ENCODE data around the gene GALNTL6. TPM values are rescaled to one million over a fixed set of nuclear protein-coding genes. Genes with fewer than 3 reads are reported as not detected.

GALNTL6 gene
- total and polyA plus RNA-seq, 9 of the 15 experiments (the other 6 are each of a cell fraction or from before 2014, with no cell fraction given): 0.18 to 0.50 (median 0.29) TPM

DNA sequence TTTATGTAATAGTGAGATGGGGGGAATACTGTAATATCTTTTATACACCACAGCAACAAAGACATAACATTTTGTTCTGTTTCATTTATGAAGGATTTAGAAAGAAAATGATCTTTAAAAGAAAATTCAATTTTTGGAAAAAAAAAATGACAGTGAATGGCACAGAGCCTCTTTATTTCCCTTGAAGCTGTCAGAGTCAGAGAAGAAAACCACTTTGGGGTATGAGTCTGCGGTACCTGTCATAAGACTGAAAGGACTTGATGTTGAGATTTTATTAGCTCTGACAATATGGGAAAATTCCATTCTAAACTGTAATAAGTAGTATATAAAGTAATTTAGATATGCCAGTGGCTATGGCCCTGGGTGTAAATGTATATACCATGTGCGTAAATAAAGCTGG, 134.8 kb downstream of the GALNTL6 start:
- POLR2A ChIA-PET: no interaction called here
- Histone ChIP-seq H3K79me2 (ENCODE audit: control insufficient read depth, insufficient read depth, low read length) (no peaks in the 10 kb centered on the region), H3K9me1 (ENCODE audit: control insufficient read depth, insufficient read depth, low read length) (no peaks in the 10 kb centered on the region), H3K27me3 (ENCODE audit: control insufficient read depth in 2 of 2, insufficient read depth in 2 of 2, low read length in 2 of 2) (no peaks in the 10 kb centered on the region), H3K4me3 (no peak overlapping the region), H3K9ac (ENCODE audit: insufficient read depth in 1 of 2, low read depth in 2 of 2, low read length in 2 of 2) (no peak overlapping the region), H2AFZ (ENCODE audit: low read depth, low read length) (no peak overlapping the region), H3K27ac (ENCODE audit: extremely low read depth, low read depth, low read length) (no peak overlapping the region), H3K4me1 (replicated peaks in 1 of 2; ENCODE audit: control insufficient read depth in 2 of 2, insufficient read depth in 2 of 2, low read length in 2 of 2) (no peaks in the 10 kb centered on the region), H3K4me2 (ENCODE audit: insufficient read depth, low read length) (no peak overlapping the region), H3K9me3 (replicated peaks; ENCODE audit: control insufficient read depth, insufficient read depth, low read depth, low read length) (no peaks in the 10 kb centered on the region), H4K20me1 (replicated peaks; ENCODE audit: control insufficient read depth, insufficient read depth, low read length) (no peaks in the 10 kb centered on the region), H3K36me3 (ENCODE audit: control insufficient read depth, insufficient read depth, low read length) (no peaks in the 10 kb centered on the region)
- 0% methylated on average over 2 of the region's 2 CpGs for WGBS (ENCODE audit: insufficient coverage, low coverage, missing lambda C conversion rate)
- BruUV-seq (replicated peaks): no TSS peak
- CTCF ChIA-PET (ENCODE audit: low intra/inter-chr PET ratio): no interaction called here
- DNase-seq (ENCODE audit: extremely low read depth in 1 of 4, low spot score in 3 of 4) (no peak), ATAC-seq (no peak), FAIRE-seq (no peak)
- intact Hi-C loops (cut with micrococcal nuclease) (no loop called here), in situ Hi-C loops (cut with MboI) (no loop called here)
- TF ChIP-seq, protein P1, sequence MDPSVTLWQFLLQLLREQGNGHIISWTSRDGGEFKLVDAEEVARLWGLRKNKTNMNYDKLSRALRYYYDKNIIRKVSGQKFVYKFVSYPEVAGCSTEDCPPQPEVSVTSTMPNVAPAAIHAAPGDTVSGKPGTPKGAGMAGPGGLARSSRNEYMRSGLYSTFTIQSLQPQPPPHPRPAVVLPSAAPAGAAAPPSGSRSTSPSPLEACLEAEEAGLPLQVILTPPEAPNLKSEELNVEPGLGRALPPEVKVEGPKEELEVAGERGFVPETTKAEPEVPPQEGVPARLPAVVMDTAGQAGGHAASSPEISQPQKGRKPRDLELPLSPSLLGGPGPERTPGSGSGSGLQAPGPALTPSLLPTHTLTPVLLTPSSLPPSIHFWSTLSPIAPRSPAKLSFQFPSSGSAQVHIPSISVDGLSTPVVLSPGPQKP (CRISPR knock-in tag; IDR thresholded peaks at IDR 0.05): no peak
- no peak for TF ChIP-seq HNRNPLL (IDR thresholded peaks at IDR 0.05; ENCODE audit: low read depth, low read length, poor library complexity, severe bottlenecking)
- no peak for TF ChIP-seq SPI1 (IDR thresholded peaks at IDR 0.05; ENCODE audit: borderline replicate concordance, low read depth, low read length)
- no peak for TF ChIP-seq CHCHD3 (CRISPR knock-in tag; IDR thresholded peaks at IDR 0.05)
- TF ChIP-seq POLR3G (IDR thresholded peaks at IDR 0.05; ENCODE audit: extremely low read depth, insufficient read length, insufficient replicate concordance): no peak
- TF ChIP-seq ZNF41 (CRISPR knock-in tag; conservative IDR thresholded peaks at IDR 0.05): no peak

All from K562 (cell line).